Ecto neural progenitor cell (in vitro differentiated cells): ENCODE results near the gene IGSF3.
"Not testable (repeated sequence)": the region's sequence is repeated elsewhere in the genome, so short reads cannot be mapped to it uniquely, and the experiment has no call there.

ENCODE experiments used
- DNase-seq: peaks from one replicate; pipeline ENCODE4 v3.0.0-alpha.2; 2018; ENCODE audit warnings: low spot score

Gene IGSF3

DNA sequence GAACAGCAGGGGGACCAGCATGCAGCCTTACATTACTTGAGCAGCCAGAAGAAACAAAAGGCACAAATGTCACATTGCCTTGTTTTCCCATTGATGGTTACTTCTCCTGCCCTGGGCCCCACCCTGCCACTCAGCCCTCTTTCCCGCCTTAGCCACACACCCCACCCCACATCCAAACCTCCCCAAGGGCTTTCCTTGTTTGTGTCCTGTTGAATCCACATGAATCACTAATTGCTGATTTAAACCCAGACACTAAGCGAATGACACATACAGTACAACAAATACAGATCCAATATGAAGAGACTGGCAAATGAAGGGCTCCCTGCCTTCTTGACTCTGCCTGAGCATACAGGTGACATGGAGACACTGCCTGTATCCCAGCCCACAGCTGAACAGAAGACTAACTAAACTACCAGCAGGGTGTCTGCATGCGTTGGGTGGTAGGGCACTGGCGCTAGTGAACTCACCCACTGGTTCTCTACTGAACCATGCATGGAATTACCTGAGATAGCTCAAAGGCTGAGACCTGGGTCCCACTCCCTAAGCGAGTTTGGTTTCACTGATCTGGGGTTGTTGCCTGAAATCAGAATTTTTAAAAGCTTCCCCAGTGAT, 3.1 kb downstream of the IGSF3 start:
- no peak for DNase-seq

DNA sequence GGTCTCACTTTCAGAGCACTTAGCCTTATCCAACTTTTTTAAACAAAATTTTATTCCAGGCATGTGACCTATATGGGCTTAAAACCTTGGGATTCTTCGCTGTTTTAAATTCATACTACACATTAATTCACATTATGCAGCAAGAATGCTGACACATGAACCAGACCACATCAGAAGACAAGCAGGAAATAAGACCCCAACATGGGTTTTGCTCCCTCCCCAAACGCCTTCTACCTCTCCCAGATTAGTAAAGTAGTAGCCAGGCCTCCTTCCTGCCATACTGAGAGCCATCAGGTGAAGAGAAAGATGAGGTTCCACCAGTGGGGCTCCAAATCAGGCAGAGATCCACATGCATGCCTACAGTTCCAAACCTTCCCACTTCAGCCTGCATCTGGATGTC, 3.7 kb downstream of the IGSF3 start:
- no peak for DNase-seq

DNA sequence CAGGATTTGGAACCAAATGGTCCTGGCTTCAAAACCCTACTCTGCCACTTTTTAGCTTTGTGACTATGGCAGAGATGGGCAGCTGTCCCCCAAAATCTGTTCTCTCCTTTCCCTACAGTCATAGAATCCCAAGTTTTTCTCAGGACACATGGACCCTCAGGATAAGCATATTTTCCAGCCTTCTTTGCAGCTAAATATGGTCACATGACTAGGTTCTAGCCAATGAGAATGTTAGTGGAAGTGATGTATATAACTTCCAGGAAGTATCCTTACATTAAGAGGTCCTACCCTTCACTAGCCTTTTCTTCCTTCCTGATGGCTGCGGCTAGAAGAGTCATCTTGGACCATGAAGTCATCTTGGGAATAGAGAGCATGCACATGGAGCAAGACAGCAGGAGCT, 5.9 kb downstream of the IGSF3 start:
- no peak for DNase-seq

DNA sequence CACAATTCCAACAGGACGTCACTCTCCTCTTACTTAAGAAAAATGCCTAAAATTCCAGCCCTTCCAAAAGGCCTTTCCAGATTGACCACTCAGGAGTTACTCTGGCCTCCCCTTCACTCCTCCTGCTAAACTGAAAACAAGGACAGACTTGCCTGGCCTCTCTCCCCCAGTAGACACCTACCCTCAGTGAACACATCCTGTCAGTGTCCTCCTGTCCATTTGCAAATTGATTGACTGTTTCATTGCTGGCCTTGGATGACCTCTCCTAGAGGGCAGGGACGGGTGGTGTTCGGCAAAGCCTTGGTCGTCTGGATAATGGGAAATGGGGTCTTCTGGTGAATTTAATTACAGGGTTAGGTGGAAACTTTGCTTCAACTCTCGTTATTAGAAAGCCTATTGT, 8.9 kb downstream of the IGSF3 start:
- not testable (repeated sequence) for DNase-seq

DNA sequence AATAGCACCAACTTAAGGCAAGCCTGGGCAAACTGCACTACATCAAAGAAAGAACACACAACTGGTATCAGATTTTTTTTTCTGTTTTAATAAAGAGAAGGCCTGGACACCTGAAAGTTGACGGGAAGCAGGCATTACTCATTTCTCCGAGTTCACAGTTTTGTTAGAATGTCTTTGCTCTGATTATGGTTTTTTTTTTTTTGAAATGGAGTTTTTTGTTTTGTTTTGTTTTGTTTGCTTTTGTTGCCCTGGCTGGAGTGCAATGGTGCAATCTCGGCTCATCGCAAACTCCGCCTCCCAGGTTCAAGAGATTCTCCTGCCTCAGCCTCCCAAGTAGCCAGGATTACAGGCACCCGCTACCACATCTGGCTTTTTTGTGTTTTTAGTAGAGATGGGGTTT, 9.7 kb downstream of the IGSF3 start:
- DNase-seq, result not testable (repeated sequence)

DNA sequence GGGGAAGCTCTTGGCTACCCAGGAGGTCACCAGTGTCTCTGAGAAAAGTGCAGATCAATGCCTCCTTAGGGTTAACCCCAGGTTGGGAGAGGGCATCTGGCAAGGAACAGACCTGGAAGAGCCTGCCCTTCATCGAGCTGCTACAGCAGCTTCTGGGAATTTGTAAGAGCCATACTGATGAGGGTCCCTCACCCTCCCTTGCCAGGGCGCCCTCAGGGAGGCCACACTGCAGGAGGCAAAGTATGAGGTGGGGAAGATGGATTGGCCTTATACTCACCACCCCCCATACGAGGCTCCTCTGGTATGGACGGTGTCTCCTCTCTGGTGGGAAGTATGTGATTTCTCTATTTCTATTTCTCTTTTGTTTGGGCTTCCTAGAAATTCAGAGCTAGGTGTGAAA, 13.2 kb downstream of the IGSF3 start:
- no peak for DNase-seq

DNA sequence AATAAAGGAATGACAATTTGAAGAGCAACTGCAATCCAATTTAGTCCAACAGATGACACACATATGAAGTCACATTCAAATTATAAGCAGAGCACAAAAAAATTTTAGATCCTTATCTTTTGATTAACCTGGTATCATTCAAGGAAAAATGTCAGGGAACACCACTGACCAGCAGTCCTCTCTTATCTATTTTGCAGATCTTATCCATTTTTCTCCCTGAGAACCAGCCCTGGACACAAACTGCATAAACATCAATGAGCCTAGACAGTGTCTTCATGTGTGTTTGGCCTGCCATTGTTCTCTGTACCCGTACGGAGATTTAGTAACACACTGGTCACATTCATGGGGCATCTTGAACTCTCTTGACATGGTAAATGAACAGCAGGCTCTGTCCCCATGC, 14.9 kb downstream of the IGSF3 start:
- not testable (repeated sequence) for DNase-seq

DNA sequence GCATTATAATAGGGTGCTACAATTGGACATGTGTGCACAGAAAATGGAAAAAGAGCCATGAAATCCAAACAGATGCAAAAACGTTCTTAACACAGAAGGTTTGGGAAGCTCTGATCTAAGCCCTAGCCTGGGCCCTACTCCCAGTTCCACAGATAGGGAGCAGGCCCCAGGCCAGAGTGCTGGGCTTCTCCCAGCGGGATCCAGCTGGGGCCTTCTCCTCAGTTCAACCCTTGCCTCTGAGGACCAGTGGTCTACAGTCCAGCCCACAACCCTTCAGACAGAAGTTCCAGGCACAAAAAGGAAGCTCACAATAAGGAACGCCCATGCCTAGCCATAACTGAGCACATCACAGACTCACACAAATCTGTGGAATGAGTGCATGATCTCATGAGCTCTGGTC, 16.8 kb downstream of the IGSF3 start:
- not testable (repeated sequence) for DNase-seq

DNA sequence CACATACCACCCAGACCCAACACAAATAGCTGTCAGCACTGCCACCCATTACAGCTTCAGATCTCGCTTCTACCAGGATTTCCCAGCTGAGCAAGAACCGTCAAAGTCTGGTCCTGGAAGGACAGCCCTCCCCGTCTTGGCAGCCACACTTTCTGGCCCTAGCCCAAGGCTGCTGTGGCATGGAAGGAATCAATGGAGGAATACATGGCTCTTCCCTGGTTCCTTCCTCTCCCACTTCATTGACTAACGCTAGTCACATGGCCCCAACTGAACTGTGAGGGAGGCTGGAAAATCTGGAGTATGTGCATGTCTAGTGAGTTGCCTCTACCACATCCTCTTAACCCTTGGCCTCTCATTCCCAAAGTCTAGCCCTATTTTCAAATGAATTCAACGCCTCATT, 18.5 kb downstream of the IGSF3 start:
- not testable (repeated sequence) for DNase-seq

DNA sequence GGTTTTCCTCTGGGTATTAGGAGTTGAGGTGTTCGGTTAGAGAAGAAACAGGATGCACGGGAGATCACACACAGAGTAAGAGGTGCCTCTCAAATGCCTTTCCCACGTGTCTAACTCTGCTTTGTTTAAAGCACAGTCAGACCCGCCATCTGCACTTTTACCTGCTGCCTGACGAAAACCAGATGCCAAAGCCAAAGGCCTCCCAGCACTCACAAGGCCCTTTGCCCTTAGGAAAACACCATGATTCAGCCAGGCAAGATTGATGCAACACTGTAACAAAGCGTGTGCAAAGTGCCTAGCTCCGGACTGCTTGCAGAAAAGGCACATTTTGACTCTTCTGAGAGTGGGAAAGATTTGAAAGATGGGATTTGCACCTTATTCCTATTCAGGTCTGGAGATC, 19.2 kb downstream of the IGSF3 start:
- DNase-seq, result not testable (repeated sequence)

DNA sequence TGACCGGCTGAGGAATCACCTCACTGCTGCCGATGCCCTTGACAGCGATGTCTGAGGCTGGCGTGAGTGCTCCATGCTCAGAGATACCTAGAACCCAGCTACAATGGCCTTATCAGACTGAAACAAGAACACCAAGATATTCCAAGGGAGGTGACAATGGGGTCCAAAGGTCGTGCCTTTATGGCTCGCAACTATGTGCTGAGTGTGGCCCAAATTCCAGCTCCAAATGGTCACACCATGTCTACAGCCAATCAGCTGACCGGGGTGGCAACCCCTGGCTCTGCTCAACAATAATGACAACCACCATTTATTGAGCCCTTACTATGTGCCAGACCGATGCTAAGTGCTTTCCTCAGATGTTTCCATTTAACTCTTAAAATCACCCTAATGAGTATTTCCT, 20.3 kb downstream of the IGSF3 start:
- not testable (repeated sequence) for DNase-seq

DNA sequence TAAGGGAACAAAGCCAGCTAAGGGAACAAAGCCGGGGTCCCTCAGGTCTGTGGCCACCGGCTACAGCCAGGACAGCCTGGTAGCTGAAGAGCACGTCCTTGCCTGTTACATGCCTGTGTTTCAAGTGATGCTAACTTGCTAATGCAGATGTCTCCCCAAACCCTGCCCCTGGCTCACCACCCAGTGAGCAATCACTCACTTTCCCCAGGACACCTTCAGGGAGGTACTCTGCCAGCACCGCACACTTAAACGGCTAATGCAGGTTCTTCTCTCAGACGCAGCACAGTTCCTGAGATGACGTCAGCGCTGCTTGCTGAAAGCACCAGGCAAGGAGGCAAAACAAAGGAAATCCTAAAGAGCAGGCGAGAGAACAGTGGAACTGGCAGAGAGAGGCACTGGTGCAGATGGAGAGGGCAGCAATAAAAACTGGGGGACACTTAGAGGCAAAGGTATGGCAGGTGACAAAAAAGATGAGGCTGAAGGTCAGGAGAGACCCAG, 20.8 kb downstream of the IGSF3 start:
- not testable (repeated sequence) for DNase-seq

DNA sequence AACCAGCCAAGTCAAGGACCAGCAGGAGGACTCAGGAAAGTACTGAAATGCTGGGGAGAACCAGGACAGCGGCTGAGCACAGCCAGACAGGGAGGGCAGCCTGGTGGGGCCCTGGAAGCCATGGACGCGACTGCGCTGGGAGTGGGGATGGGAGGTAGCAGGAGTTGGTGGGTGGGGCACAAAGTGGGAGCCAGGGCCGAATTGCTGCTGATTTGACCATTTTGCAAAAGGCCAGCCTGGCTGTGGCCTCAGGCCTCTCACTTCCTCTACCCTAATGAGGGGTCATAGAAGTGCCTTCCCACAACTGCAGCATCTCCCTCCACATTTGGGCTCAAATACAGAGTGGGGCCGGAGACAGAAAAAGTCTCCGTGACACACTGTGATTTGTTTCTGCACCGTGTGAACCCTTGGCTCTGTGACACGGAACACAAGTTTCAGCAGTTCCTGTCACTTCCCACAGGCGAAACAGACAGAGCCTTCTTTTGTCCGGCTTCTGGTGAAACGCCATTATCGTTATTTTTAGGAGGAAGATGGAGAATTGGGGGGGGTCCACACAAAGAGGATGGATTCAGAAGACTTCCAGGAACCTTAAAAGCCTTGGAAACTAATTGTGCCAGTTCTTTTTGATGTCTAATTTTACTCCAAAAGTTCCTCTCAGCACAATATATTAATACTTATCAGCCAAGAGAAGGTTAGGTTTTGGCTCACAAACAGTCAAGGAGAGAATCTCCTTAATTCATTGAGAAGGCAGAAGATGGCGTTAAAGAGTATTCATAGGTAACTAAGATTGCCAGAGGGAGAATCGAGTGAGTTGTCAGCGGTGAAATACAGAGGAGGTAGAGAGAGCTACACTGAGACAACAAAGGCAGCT, 21.5 kb downstream of the IGSF3 start:
- DNase-seq, result not testable (repeated sequence)

DNA sequence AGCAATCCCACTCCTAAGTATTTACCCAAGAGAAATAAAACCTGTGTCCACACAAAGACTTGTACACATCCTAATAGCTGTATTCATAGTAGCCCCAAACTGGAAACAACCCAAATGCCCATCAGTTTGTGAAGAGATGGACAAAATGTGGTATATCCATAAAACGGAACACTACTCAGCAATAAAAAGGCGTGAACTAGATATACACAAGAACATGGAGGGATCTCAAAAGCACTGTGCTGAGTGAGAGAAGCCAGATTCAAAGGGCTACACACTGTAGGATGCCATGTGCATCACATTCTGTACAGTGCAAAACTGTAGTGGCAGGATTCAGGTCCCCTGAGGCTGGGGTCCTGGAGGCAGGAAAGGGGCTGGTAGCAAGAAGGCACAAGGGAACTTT, 22.5 kb downstream of the IGSF3 start:
- DNase-seq, result not testable (repeated sequence)

DNA sequence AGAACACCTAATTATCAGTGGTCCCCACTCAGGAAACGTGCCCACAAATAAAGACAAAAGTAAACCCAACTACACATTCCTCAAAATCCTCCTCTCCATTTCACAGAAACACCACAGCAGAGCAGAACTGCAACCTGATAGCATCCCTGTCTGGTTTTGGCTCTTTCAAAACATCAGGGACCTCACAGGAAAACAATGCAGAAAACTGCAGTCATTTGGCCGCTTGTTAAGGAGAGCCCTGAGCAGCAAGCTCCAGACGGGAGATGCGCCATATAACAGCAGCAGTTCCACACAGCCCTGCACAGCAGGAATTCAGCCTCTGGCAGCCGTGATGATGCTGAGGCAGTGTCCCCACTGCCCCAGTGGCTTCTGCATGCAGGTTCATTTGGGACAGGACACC, 23.4 kb downstream of the IGSF3 start:
- DNase-seq, result not testable (repeated sequence)

DNA sequence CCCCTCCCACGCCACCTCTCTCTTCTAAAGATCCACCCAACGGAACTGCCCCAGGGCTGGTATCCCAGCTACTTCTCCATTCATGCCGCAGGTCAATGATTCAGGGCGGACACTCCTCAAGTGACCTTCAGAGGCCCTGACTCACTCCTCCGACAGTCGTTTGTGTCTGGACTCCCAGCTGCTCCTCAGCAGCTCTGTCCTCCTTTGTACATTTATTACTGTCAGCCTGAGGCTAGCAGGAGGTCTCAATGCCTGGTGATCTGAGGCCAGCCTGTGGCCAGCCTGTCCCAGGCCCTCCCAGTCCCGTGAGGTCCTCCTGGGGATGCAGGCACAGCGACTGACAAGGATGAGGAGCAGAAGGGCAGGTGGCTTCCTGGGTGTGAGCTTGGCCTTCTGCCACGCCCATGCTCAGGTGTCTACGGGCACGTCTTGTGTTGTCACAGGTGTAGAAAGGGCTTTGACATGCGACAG, 24.2 kb downstream of the IGSF3 start:
- not testable (repeated sequence) for DNase-seq

DNA sequence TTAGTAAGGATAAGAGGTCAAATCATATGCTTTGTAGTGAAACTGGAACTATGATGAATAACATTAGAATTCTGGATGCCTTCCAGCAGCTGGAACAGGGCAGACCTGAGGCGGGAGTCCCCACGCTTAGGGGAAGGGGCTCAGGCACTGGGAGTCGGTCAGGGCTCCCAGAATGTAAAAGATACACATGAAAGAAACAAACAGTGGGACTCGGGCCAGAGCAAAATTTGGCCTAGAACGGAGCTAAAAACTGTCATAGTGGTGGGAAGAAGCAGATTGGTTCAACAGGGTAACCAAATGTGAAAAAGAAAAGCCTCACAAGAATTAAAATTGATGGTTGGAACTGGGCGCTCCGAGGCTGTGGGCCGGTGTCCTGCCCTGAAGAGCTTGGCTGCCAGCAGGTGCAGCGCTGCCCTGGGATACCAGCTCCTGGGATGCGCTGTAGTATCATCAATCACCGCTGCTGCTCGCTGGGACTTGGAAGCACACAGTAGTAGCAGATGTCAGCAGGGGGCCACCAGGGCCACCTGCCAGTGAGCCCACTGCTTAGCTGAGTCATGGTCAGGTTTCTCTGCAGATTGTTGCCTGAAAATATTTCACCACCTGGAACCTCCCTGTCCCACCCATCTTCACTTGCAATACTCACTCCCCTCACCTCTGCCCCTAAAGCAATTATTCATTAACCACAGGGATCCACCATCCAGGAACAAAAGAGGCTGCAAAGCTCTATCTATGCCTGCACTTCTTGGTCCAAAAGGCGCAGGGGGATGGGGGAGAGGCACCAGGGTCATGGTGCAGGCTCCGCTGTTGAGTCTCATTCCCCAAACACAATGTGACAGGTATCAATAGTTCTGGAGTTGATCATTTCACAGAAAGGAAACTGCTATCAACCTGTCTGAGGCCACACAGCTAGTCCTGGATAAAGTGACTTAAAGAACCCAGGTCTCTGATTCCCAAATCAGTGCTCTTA, 24.9 kb downstream of the IGSF3 start:
- not testable (repeated sequence) for DNase-seq

DNA sequence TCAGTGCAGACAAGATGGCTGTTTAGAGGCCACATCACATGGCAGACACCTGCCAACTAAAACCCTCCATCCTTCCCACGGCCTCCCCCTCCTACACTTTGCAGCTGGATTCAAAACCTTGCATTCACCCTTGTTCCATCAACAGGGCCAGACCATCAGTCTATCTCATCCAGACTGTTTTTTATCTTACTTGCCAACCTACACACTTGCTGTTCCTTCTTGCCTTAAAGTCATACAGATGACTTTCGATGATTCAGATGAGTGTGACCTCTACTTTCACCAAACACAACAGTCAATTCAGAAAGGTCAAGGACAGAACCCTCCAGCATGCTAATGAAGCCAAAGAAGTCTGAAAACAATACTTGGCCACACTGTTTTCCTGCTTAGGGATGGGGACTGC, 29.9 kb downstream of the IGSF3 start:
- DNase-seq, result not testable (repeated sequence)

DNA sequence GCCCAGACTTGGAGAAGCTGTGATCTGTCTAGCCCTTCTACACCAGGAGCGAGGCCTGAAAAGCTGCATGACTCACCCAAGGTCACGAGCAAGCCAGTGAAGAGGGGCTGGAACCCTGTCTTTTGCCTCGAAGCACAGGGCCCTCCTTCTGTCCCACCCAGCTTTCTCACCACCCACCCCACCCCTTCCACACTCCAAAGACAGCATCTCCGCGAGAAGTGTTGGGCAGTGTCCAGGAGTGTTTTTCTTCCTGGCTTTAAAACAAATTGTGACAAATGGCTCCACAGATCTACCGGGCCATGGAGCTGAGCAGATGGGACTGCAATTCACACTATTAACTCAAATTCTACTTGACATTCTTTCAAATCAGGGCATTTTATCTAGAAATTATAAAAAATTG, 30.9 kb downstream of the IGSF3 start:
- not testable (repeated sequence) for DNase-seq

DNA sequence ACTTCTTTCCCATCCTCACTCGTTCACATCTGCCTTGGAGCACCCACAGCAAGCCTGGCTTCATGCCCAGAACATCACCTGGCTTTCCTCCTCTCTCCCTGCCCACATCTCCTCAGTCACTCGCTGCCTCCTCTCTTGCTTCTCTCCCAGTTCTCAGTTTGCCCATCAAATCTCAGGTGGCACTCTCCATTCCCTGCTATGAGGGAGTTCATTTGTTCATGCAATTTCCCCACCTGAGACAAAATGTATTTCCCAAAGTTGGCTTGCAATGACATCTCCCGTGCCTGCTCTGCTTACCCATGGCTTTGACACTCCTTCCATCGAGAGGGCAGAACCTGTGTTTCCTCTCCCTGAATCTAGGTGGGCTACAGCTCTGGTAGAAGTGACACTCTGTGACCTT, 33.1 kb downstream of the IGSF3 start:
- not testable (repeated sequence) for DNase-seq

DNA sequence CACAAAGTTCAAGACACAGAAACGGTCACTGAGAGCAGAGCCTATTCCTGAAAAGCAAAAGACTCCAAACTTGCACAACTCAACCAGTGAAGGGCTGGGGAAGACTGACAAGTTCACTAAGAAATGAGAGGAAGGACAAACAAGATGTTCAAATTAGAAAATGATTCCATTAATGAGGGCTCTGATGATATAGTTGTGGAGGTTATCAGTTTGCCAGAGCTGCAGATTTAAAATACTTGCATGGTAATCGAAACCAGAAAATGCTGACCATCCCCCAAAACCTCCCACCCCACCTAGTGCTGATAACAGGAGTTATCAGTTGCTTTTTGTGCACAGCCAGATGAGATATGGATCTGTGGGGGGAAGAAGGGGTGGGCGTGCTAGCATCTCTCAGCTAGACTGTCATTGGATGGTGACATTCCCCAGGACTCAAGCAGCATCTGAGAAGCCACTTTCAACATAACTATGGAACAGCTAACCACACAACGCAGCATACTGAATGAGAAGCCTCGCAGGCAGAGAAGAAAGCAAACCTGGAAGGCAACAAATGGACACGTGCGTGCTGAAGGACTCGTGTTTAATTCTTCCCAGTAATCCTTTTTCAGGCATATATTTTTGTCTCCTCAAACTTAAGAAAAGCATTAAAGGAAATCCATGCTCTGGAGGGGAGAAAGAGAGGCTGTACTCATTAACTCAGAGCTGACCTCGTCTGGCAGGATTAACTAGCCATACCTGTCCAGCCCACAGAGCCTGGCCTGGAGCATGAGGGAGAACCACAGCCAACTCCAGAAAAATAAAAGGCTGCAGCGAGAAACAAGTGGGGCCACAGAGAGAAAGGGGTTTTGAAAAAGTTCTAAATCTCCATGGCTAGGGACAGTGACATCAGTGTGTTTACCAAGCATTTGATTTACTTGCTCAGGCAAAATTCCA, 35.3 kb downstream of the IGSF3 start:
- DNase-seq, result not testable (repeated sequence)
